HG02610 (cell line): ENCODE data around the gene SDCBP2.

Experiments used
- ATAC-seq: cut with Tn5 transposase; IDR thresholded peaks from one replicate; pipeline ENCODE4 v1.9.1; 2021; ENCODE audit warnings: mild to moderate bottlenecking, moderate library complexity; ENCODE audit not compliant: unreplicated experiment

SDCBP2 gene

DNA sequence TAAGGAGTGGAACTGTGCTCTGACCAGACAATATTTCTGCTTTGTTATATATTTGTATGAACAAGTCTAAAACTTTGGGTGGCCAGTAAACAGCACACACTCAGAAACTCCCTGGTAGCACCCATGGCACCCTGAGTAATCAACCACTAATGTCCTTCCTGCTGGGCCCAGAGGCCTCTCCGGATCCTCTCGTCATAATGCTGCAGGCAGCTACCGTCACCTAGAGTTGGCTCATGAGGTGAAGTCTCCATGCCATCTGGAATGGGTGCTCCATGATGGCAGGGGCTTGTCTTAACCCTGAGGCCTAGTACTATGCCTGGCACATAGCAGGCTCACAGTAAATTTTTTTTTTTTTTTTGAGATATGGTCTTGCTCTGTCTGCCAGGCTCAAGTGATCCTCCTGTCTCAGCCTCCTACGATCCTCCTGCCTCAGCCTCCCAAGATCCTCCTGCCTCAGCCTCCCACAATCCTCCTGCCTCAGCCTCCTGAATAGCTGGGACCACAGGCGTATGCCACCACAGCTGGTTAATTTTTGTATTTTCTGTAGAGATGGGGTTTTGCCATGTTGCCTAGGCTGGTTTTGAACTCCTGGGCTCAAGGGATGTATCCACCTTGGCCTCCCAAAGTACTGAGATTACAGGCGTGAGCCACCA lies 3.0 kb upstream of the SDCBP2 start:
- no peak for ATAC-seq

DNA sequence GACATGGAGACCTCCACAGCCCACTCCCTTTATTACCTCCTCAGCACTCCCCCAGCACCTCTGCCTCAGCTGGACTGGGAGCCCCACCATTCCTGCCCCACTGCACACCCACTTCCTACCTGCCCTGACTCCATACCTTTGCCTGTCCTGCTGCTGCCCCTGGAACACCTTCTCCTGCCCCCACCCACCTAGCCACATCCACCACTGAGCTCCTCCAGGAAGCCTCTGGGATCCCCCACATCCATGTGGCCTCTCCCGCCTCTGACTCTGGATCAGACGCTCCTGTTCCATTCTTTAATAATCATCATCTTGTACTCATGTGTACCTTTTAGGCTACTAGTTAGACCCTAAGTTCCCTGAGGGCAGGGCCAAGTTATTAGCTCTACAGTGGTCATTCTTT lies 2.2 kb upstream of the SDCBP2 start:
- no peak for ATAC-seq

DNA sequence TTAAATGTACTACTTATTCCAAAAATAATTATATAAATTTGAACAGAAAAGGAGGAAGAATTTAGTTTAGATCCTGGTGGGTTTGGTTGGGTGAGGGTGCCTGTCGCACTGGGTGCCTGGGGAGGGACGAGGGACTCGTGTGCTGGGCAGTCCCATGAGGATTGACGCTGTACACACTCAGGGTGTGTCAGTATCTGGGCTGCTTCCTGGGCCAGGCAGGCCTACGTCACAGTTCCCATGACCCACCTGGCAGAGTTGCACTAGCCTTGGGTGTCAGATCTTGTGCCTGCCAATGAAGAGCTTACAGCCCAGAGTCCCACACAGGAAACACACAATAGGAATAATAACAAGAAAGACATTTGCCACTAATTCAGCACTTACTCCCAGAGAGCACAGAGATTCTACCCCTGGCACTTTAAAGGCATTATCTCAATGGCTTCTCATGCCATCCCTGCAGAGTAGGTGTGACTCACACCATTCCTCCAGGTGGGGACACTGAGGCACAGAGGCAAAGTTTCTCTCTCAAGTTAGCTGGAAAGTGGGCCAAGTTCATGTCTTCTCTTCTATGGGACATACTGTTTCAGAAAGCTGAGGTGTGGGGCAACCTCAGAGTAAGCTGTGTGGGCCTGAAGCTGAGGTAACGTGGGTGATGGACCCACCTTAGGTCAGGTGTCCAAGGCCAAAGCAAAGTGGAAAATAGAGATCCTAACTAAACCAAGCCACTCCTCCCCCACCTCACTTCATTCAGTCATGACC lies 1.3 kb upstream of the SDCBP2 start:
- no peak for ATAC-seq

- no peak for ATAC-seq
Observed at GRCh38 chr20:1327827-1328679, 886 bp downstream of the SDCBP2 start.

DNA sequence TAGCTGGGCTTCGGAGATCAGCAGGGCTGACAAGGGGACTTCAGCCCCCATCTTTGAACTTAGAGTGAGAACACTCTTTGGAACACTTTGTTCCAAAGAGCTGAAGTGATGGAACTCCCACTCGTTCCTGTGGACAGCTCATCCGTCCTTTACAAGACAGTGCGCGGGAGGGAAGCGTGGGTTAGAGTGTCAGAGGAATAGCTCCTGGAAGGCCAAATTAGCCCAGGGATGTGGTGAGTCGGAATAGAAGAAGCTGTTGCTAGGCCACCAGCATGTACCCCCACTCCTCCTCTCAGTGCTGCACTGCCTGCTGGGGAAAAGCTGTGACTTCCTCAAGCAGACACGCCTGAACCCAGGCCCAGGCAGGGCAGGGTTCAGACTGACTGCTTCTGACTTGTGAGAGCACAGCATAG lies 1.7 kb downstream of the SDCBP2 start:
- no peak for ATAC-seq

DNA sequence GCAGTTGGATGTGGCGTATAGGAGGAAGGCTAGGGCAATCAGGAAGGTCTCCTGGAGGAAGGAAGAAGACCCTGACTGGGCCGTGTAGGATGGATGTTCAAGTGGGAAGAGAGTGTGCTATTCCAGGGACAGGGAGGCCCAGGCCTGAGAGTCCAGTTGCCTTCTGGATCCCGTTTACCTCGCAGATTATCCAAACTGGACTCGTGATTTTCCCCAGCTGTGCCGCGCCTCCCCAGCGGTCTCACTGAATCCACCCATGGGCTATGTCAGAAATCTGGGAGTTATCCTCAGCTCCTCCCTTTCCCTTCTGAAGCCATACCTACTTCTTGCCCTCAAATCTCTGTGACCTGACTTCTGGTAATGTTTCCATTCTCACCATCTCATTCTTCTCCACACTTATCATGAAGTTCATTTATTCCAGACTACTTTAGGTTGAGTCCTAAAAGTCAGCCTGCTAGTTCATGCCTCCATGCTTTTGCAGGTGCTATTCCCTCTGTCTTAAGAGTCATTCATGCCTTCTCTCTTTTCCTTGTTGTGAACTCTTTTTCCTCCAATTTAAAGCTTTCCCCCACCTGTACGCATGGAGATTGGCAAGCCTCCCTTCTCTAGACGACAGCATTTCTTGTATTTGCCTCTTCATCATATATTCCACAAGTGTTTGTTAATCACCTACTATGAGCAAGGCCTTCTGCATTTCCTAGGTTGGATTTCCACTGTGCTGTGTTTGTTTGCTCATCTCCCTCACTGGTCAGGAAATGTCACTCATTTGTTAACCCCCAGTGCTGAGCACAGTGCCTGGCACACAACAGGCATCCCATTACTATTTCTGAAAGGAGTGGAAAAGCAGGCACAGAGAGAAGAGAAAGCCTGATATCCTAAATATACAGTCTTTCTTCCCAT lies 2.7 kb downstream of the SDCBP2 start:
- ATAC-seq, result no peak

- ATAC-seq, result peak; percentile 74
Observed at GRCh38 chr20:1325173-1326030, 3.5 kb downstream of the SDCBP2 start.

DNA sequence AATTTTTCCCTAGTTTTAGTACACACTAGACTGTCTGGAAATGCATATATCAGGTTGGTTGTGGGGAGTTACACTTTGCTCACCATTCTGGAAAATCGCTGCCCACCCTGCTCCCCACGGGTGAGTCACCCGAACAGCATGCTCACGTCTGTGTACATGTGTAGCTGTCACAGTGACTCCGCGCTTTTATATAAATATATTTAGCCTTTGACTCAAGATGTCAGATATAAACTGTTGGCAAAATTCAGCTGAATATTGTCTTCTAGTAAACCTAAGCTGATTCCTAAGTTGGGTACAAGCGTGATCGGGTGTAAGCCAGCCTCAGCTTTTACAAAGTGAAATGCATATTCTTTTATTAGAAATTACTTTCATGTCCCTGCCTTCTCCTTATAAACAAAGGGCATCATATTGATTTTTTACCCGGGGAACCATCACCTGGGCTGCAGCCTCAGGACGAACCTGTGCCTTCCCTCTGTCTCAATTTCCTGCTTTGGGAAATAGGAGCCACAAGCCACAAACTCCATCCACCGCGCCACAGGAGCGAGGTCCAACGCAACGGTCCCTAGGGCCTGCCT lies 4.3 kb downstream of the SDCBP2 start:
- no peak for ATAC-seq

GRCh38 chr20:1323830-1324597 lies 4.9 kb downstream of the SDCBP2 start:
- no peak for ATAC-seq

DNA sequence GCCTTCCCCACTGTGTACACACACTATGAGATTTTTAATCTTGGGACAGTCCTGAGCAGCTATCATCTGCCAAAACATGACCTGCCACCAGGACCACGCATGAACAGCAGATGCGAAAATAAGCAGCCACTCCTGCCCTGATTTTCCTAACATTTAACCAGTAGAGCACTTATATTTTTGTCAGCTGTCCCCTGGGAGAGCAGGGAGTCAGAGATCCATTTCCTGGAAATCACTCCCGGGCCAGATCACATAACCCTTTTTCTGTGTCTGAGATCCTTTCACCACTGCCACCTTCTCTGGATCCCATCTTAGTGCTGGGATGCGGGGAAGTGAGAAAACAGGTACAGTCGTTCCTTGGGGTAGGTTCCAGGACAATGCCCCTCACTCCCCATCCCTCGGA lies 5.7 kb downstream of the SDCBP2 start:
- ATAC-seq, result no peak

DNA sequence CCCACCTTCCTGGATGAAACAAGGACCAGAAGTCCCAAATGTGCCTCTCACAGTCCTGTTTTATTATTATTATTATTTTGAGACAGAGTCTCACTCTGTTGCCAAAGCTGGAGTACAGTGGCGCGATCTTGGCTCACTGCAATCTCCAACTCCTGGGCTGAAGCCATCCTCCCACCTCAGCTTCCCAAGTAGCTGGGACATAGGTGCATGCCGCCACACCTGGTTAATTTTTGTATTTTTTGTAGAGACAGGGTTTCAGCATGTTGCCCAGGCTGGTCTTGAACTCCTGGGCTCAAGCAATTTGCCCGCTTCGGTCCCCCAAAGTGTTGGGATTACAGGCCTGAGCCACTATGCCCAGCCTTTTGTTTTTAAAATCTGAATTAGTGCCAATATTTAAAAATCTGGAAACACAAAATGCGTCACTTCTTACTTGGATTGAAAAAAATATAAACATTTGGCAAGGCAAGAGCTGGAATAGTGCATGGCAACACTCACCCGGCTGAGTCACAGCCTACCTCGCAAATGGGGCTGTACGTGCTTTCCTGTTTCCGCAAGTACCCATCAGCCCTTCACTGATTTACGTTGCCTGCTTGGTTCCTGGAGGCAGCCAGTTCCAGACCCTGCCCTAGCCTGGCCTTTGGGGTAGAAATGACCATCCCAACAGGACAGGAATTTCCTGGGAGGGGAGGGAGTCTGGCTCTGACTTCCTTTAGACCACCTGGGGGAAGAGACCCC lies 6.3 kb downstream of the SDCBP2 start:
- ATAC-seq, result no peak

DNA sequence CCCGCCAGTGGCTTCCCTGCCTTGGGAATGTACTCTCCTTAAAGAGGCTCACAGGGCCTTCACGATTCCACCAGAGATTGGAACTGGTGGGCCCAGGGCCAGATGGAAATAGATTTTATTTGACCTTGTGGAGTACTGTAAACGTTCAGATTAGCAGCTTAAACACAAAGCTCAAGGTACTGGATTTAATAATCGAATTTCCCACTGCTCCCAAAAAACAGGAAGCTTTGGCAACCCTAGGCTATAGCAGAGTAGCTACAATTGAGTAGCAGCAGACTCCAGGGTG lies 7.3 kb downstream of the SDCBP2 start:
- no peak for ATAC-seq

- ATAC-seq, result no peak
Observed at GRCh38 chr20:1320902-1321653, 7.9 kb downstream of the SDCBP2 start.

- no peak for ATAC-seq
Observed at GRCh38 chr20:1320016-1320415, 8.9 kb downstream of the SDCBP2 start.

DNA sequence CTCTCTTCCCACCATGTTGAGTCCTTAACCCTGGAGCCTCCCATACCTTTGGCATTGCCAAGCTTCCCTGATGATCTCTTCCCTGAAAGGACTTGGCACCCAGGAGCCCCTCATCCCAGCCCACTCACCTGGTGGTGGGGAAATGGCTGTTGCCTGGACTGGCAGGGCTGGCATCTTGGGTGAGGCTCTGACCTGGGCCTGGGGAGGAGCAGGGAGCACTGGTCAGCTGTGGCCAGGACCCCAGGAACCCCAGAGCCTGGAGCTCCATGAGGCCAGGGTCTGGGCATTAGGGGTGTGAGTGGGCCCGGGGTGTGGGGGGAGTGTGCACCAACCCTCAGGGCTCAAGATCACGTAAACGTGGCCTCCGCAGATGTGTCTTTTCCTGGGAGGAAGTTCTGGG lies 9.5 kb downstream of the SDCBP2 start:
- ATAC-seq, result no peak

- no peak for ATAC-seq
Observed at GRCh38 chr20:1319051-1319450, 9.9 kb downstream of the SDCBP2 start.

DNA sequence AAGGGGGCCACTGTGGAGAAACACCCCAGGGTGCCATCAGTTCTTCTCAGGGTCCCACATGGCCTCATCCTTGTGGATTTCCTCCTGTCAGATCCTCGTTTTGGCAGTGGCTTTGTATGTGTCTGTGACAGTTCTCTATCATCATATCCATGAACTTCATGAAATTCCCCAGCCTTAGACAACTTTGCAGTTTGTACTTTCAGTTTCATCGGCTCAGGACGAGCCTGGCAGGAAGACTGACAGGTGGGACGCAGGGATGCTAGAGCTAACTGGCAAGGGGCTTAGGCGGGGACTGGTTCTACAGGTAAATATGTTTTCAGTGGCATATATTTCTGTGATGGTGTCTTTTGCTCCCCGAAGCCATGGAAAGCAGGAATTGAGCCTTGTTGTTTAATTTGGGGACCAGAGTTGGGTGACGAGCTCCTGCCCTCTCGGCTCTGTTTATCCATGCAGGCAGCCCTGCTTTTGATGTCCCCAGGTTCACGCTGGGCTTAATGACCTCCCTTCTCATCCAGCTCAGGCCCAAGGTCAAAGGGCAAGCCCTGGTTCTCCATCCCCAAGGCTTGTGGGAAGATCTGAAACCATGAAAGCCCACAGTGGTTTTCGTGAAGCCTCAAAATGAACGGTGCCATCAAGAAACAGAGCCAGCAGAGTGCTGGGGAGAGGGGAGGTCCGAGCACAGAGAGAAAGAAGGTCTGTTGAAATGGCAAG lies 11.2 kb downstream of the SDCBP2 start:
- no peak for ATAC-seq
